MCF 10A (cell line): ENCODE data around the gene STK25. TPM values are rescaled to one million over a fixed set of nuclear protein-coding genes. Genes with fewer than 3 reads are reported as not detected.

Experiments used
- BruUV-seq: library from RNA; stranded (reverse); fragments of 400-500 nt; replicated peaks from 2 replicates; lab custom pipeline; 2021; lab: Mats Ljungman, UMichigan
- CTCF ChIA-PET: fragments of 300-600 bp; sonication (Branson Sonifier 250); formaldehyde crosslinking; extraction: SDS; loops from one replicate; lab custom pipeline; 2021; ENCODE audit warnings: antibody characterized with exemption, inconsistent platforms; lab: Yijun Ruan, JAX
- POLR2A ChIA-PET: fragments of 300-600, 350-650 bp; sonication (Branson Sonifier 250); formaldehyde crosslinking; extraction: SDS; loops from one replicate; lab custom pipeline; 2020; ENCODE audit warnings: antibody characterized with exemption, inconsistent platforms; lab: Yijun Ruan, JAX
- DNase-seq: peaks from one replicate; pipeline ENCODE4 v3.0.0-alpha.2; 2018; ENCODE audit not compliant: unreplicated experiment
- H3K27ac Mint-ChIP-seq: one replicate; pipeline ENCODE4 v1.8.0; 2022; ENCODE audit warnings: mild to moderate bottlenecking, low read depth, mixed read lengths; ENCODE audit not compliant: unreplicated experiment
- H3K27me3 Mint-ChIP-seq: one replicate; pipeline ENCODE4 v1.8.0; 2022; ENCODE audit warnings: mixed read lengths; ENCODE audit not compliant: insufficient read depth, unreplicated experiment
- H3K36me3 Mint-ChIP-seq: one replicate; pipeline ENCODE4 v1.8.0; 2022; ENCODE audit warnings: mild to moderate bottlenecking, moderate library complexity, mixed read lengths; ENCODE audit not compliant: insufficient read depth, unreplicated experiment
- H3K4me1 Mint-ChIP-seq: one replicate; pipeline ENCODE4 v1.8.0; 2022; ENCODE audit warnings: mixed read lengths; ENCODE audit not compliant: insufficient read depth, unreplicated experiment
- H3K4me3 Mint-ChIP-seq: one replicate; pipeline ENCODE4 v1.8.0; 2022; ENCODE audit warnings: mild to moderate bottlenecking, moderate library complexity, mixed read lengths; ENCODE audit not compliant: unreplicated experiment
- H3K9me3 Mint-ChIP-seq: one replicate; pipeline ENCODE4 v1.8.0; 2022; ENCODE audit warnings: mixed read lengths; ENCODE audit not compliant: unreplicated experiment
- intact Hi-C: fragments of 100-400 bp; cut with micrococcal nuclease; formaldehyde crosslinking; loops from 2 replicates; pipeline ENCODE4 v1.14.1; 2022
- total RNA-seq: library from RNA; stranded (reverse); gene quantifications from 2 replicates; pipeline ENCODE4 v1.2.3, GENCODE V29; 2022
- TF ChIP-seq, protein P1 (sequence below): fragments of 200-600 bp; IDR thresholded peaks from one replicate; pipeline ENCODE4 v1.8.0; 2022; ENCODE audit warnings: antibody characterized with exemption, mild to moderate bottlenecking; ENCODE audit not compliant: unreplicated experiment

Gene STK25
- total RNA-seq, 1 experiment from 2014 or later, result 117 TPM

DNA sequence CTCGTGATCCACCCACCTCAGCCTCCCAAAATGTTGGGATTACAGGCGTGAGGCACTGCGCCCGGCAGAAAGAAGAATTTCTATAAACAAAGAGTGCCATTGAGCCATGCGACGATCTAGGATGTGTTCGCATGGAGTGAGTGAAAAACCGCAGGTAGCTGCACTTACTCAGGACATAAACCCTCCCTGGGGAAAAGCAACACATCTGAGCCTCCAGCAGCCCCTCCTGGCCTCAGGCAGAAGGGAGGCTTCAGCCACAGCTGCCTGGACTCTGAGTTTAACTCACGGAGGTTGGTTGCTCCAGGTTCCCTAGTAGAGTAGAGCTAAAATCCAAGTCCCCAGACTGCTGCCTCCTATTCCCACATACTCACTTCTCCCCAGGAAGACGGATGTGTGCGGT is 11.3 kb upstream of the STK25 start:
- no peak overlapping the region for H3K27ac Mint-ChIP-seq
- BruUV-seq, result no TSS peak
- POLR2A ChIA-PET, result no interaction called here
- no peak overlapping the region for H3K4me3 Mint-ChIP-seq
- no peak for DNase-seq
- TF ChIP-seq, protein P1, sequence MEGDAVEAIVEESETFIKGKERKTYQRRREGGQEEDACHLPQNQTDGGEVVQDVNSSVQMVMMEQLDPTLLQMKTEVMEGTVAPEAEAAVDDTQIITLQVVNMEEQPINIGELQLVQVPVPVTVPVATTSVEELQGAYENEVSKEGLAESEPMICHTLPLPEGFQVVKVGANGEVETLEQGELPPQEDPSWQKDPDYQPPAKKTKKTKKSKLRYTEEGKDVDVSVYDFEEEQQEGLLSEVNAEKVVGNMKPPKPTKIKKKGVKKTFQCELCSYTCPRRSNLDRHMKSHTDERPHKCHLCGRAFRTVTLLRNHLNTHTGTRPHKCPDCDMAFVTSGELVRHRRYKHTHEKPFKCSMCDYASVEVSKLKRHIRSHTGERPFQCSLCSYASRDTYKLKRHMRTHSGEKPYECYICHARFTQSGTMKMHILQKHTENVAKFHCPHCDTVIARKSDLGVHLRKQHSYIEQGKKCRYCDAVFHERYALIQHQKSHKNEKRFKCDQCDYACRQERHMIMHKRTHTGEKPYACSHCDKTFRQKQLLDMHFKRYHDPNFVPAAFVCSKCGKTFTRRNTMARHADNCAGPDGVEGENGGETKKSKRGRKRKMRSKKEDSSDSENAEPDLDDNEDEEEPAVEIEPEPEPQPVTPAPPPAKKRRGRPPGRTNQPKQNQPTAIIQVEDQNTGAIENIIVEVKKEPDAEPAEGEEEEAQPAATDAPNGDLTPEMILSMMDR, result no peak
- CTCF ChIA-PET, result no interaction called here
- H3K36me3 Mint-ChIP-seq, result peaks cover 7% of the 10 kb centered on the region
- H3K4me1 Mint-ChIP-seq, result no peaks in the 10 kb centered on the region
- H3K27me3 Mint-ChIP-seq, result no peaks in the 10 kb centered on the region
- H3K9me3 Mint-ChIP-seq, result peaks cover 12% of the 10 kb centered on the region
- intact Hi-C loops, result no loop called here

DNA sequence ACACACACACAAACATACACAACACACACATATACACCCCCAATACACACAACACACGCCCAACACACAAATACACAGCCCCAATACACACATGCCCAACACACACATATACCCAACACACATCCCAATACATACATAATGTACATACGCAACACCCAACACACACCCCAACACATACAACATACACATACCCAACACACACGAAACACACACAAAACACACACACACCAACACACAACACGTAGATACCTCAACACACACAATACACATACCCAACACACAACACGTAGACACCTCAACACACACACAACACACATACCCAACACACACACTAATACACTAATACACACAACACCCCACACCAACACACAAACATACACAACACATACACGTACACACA is 8.9 kb upstream of the STK25 start:
- ChIA-PET CTCF (interaction anchor here (0.6 kb wide), 1 partner anchor 361 kb away, joined by 3 read pairs; no protein-coding TSS in a partner anchor), POLR2A (no interaction called here)
- peaks cover 7% of the 10 kb centered on the region for H3K36me3 Mint-ChIP-seq
- TF ChIP-seq, protein P1, result no peak
- no peak for DNase-seq
- H3K27me3 Mint-ChIP-seq, result no peaks in the 10 kb centered on the region
- BruUV-seq, result no TSS peak
- peaks cover 12% of the 10 kb centered on the region for H3K9me3 Mint-ChIP-seq
- H3K27ac Mint-ChIP-seq, result no peak overlapping the region
- no peaks in the 10 kb centered on the region for H3K4me1 Mint-ChIP-seq
- intact Hi-C loops, result no loop called here
- no peak overlapping the region for H3K4me3 Mint-ChIP-seq

DNA sequence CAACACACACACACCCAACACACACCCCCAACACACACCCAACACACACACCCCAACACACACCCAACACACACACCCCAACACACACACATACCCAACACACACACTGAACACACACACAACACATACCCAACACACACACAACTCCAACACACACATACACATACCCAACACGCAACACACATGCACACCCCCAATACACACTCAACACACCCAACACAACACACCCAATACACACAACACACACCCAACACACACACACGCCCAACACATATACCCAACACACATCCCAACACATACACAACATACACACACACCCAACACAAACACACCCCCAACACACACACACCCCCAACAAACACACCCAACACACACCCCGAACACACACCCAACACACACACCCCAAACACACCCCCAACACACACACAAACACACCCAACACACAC is 8.2 kb upstream of the STK25 start:
- TF ChIP-seq, protein P1, result no peak

DNA sequence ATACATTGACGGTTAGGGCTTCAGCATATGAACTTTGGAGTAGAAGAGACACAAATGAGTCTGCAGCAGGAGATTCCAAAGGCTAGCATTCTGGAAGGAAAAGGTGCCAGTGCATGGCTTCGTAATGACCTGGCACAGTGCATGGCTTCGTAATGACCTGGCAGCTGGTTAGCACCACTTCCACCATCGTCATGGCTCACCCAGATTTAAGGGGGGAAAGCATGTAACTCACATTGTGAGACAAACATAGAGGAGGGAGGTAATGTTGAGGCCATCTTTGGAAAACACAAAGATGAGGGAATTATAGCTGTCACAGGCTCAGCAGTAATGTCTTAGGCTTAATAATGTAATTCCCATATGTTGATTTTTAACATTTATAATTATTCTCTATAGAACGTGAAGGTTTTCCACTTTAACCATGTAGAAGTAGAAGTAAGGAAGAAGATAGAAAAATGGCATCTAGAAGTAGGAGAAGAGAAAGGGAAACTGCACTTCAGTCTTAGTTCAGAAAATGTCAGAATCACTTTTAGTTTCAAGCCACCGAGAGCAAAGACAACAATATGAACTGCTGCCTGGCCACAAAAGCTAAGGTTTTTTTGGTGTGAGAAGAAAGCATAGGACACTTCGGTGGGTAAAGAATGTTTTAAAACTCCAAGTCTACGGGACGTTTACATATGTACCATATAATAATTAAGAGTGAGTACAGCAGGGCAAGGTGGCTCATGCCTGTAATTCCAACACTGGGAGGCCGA is 6.8 kb upstream of the STK25 start:
- Mint-ChIP-seq H3K9me3 (peaks cover 12% of the 10 kb centered on the region), H3K27me3 (no peaks in the 10 kb centered on the region), H3K4me3 (no peak overlapping the region), H3K27ac (no peak overlapping the region), H3K36me3 (peaks cover 13% of the 10 kb centered on the region), H3K4me1 (no peaks in the 10 kb centered on the region)
- intact Hi-C loops, result no loop called here
- TF ChIP-seq, protein P1, result no peak
- BruUV-seq, result no TSS peak
- POLR2A ChIA-PET, result interaction anchor here (1.0 kb wide), 1 partner anchor 40 kb away, joined by 4 read pairs; no protein-coding TSS in a partner anchor
- DNase-seq, result no peak
- CTCF ChIA-PET, result no interaction called here

More for the DNA sequence above, 8.2 kb upstream of the STK25 start:
- CTCF ChIA-PET, result no interaction called here
- DNase-seq, result no peak
- no TSS peak for BruUV-seq
- Mint-ChIP-seq H3K27ac (no peak overlapping the region), H3K9me3 (peaks cover 12% of the 10 kb centered on the region), H3K4me1 (no peaks in the 10 kb centered on the region), H3K4me3 (no peak overlapping the region), H3K36me3 (peaks cover 7% of the 10 kb centered on the region), H3K27me3 (no peaks in the 10 kb centered on the region)
- intact Hi-C loops, result no loop called here
- POLR2A ChIA-PET, result no interaction called here
